Measurements from ENCODE around the gene CPED1.

DNA sequence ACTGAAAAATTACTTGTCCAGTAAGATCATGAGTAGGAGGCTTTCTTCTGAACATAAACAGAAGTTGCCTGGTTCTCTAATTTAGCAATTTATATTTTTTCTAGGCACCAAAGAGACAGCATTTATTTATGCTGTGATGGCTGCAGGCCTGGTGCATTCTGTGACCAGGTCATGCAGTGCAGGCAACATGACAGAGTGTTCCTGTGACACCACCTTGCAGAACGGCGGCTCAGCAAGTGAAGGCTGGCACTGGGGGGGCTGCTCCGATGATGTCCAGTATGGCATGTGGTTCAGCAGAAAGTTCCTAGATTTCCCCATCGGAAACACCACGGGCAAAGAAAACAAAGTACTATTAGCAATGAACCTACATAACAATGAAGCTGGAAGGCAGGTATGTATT is 343.1 kb downstream of the CPED1 start:
- no peak for TF ChIP-seq KLF7 (tag by site-specific recombination; IDR thresholded peaks at IDR 0.05; ENCODE audit: borderline replicate concordance)
- TF ChIP-seq, protein P1, sequence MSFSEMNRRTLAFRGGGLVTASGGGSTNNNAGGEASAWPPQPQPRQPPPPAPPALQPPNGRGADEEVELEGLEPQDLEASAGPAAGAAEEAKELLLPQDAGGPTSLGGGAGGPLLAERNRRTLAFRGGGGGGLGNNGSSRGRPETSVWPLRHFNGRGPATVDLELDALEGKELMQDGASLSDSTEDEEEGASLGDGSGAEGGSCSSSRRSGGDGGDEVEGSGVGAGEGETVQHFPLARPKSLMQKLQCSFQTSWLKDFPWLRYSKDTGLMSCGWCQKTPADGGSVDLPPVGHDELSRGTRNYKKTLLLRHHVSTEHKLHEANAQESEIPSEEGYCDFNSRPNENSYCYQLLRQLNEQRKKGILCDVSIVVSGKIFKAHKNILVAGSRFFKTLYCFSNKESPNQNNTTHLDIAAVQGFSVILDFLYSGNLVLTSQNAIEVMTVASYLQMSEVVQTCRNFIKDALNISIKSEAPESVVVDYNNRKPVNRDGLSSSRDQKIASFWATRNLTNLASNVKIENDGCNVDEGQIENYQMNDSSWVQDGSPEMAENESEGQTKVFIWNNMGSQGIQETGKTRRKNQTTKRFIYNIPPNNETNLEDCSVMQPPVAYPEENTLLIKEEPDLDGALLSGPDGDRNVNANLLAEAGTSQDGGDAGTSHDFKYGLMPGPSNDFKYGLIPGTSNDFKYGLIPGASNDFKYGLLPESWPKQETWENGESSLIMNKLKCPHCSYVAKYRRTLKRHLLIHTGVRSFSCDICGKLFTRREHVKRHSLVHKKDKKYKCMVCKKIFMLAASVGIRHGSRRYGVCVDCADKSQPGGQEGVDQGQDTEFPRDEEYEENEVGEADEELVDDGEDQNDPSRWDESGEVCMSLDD (tag by site-specific recombination; IDR thresholded peaks at IDR 0.05): no peak
- TF ChIP-seq, protein P2, sequence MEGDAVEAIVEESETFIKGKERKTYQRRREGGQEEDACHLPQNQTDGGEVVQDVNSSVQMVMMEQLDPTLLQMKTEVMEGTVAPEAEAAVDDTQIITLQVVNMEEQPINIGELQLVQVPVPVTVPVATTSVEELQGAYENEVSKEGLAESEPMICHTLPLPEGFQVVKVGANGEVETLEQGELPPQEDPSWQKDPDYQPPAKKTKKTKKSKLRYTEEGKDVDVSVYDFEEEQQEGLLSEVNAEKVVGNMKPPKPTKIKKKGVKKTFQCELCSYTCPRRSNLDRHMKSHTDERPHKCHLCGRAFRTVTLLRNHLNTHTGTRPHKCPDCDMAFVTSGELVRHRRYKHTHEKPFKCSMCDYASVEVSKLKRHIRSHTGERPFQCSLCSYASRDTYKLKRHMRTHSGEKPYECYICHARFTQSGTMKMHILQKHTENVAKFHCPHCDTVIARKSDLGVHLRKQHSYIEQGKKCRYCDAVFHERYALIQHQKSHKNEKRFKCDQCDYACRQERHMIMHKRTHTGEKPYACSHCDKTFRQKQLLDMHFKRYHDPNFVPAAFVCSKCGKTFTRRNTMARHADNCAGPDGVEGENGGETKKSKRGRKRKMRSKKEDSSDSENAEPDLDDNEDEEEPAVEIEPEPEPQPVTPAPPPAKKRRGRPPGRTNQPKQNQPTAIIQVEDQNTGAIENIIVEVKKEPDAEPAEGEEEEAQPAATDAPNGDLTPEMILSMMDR (tag by site-specific recombination; IDR thresholded peaks at IDR 0.05): no peak
